GM19025 (cell line): ENCODE measurements around the gene ARHGAP42.

Experiments
- ATAC-seq: cut with Tn5 transposase; IDR thresholded peaks from one replicate; pipeline ENCODE4 v1.9.1; 2021; ENCODE audit warnings: mild to moderate bottlenecking, low read depth, moderate library complexity; ENCODE audit not compliant: unreplicated experiment

The ARHGAP42 gene

GRCh38 chr11:100791103-100791502 is 104.0 kb downstream of the ARHGAP42 start:
- no peak for ATAC-seq

GRCh38 chr11:100791860-100792259 is 104.8 kb downstream of the ARHGAP42 start:
- no peak for ATAC-seq

GRCh38 chr11:100793525-100793924 is 106.4 kb downstream of the ARHGAP42 start:
- ATAC-seq: no peak

DNA sequence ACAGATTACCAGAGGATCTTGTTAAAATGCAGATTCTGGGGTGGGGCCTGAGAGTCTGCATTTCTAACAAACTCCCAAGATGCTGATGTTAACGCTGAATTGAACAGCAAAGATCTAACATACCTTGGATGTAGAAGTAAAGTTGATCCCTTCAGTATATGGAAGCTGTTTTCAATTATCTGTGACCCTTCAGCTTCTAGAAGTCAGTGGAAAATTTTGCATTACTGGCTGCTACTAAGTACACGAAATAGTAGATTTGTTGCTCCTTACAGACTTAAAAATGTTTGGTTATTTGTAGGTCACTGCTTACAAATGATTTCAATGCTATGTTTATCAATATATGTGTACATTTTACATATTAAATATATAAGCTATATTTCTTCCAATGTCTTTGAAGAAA is 107.4 kb downstream of the ARHGAP42 start:
- no peak for ATAC-seq

- ATAC-seq: no peak
Measured at GRCh38 chr11:100799445-100799844, 112.4 kb downstream of the ARHGAP42 start.

GRCh38 chr11:100800202-100800601 is 113.1 kb downstream of the ARHGAP42 start:
- ATAC-seq: no peak

DNA sequence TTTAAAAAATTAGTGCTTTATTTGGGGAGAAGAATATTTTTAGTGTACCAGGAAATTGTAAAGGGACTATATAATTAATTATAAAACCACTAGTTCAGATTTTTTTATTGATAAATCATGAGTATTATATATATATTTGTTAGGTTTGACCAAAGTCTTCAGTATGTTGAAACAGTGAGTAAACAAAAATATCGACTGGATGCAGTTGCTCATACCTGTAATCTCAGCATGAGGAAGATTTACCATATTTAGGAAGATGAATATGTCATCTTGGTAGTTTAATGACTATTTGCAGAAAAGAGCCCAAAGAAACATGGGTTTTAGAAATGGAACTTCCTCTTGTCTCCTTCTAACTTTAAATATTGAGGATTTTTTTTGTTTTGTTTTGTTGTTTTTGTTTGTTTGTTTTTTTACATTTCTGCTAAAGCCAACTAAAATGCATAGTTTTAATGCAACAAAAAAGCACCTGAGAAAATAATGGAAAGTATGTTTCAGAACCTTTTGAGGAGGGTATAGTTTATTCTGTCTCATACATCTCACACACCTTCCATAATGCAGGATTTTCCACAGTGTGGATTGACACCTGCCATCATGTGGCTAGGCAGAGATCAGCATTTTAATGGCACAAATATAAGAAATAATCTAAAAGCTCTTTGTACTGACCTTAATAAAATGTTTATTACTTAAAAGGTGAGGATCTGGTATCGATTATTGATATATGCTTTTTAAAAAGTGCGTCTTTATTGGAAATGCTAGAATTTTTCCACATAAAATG is 114.3 kb downstream of the ARHGAP42 start:
- ATAC-seq: no peak

DNA sequence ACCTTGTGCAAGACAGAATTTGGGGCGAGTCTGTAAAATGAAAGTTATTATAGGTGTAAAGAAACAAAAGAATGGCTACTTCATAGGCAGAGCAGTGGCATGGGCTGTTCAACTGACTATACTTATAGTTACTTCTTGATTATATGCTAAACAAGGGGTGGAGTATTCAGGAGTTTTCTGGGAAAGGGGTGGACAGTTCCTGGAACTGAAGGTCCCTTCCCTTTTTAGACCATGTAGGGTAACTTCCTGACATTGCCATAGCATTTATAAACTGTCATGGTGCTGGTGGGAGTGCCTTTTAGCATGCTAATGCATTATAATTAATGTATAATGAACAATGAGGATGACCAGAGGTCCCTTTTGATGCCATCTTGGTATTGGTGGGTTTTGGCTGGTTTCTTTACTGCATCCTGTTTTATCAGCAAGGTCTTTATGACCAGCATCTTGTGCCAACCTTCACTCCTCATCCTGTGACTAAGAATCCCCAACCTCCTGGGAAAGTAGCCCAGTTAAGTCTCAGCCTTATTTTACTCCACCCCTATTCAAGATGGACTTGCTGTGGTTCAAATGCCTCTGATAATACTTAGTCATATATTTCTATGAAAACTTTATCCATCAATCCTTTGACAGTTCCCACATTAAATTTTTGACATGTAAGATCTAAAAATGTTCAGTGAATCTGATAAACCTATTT is 118.6 kb downstream of the ARHGAP42 start:
- no peak for ATAC-seq

DNA sequence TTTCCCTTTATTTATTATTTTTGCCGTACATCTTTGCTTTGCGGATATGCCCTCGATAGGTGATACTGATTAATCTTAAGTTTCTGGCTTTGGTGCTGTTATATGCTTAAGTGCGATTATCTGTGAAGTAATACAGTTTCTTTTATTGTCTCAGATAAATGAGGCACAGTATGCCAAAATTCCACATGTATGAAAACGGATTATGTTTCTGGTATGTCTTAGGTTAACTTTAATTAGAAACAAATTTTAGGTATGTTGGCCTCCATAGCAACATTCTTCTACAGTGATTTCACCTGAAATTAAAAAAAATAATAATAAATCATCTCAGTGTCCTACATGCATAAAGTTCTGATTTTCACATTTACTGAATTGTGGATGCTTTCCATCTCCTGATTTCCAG is 119.2 kb downstream of the ARHGAP42 start:
- no peak for ATAC-seq

DNA sequence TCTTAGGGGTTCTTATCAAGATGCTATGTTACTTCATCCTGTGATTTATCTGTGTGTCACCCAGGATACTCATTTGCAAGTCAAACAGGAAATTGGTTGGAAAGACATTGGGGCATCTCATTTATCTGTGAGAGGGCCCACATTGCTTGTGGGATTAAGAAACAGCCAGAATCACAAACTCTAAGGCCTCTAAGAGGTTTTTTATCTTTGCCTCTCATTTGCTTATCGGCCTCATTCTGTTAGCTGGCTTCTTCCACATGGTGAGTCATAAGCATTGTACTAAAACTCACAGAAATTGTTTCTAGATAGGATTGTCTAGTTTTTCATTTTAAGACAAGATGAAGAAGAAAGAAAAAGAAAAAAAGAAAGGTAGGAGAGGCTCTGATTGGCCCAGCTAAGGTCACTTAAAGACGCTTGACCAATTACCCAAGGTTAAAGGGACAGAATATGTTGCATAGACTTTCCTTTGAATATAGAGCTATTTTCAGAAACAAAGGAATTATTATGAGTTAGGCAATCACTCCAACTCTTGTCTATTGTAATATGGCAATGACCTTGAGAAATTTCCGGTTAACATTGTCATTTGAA is 121.9 kb downstream of the ARHGAP42 start:
- no peak for ATAC-seq

GRCh38 chr11:100810146-100810545 is 123.1 kb downstream of the ARHGAP42 start:
- no peak for ATAC-seq

DNA sequence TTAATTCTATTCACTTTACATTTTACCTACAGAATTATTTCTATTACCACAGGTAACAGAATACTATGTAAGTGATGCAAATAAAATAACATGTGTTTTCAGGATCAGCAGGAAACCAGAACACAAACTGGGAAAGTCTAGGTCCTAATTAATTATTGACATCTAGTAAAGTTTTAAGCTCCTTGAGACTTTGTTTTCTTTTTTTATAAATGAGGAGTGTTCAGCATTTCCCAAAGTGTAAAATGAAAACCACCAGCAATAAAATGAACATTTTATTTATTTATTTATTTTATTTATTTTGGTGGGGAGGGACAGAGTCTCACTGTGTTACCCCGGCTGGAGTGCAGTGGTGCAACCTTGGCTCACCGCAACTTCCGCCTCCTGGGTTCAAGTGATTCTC is 123.6 kb downstream of the ARHGAP42 start:
- ATAC-seq: no peak

DNA sequence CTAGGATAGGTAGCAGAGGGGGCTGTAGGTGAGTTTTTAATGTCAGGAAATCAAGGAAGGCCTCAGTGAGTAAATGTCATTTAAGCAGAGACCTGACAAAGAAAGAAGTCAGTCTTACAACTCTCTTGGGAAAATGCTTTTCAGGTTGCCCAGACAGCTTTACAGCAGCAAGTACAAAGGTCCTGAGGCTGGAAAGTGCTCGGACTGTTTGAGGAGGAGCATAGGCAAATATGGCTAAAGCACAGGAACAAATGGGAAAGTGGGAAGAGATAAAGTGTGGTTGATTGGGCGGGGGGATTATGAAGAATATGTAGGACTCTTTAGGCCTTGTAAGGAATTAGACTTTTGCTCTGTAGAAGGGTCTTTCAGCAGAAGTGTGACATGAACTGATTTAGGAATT is 125.4 kb downstream of the ARHGAP42 start:
- ATAC-seq: no peak

- no peak for ATAC-seq
Measured at GRCh38 chr11:100815787-100816330, 128.8 kb downstream of the ARHGAP42 start.

DNA sequence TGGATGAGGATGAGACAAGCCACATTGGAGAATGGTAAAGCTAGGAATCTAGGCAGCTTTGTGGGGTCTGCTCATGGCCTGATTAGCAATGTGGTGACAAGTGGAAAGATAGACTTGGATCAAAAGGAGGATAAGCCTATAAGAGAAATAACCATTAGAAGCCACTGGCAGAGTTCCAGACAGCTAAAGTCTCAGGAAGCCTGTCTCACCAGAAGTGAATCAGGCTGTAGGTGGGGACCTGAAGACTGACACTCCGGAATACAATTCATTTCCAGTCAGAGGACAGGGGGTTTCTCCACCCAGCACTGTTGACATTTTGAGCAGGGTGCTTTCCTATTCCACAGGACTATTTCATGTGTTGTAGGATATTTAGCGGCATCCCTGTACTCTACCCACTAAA is 129.7 kb downstream of the ARHGAP42 start:
- no peak for ATAC-seq

GRCh38 chr11:100817620-100818019 is 130.5 kb downstream of the ARHGAP42 start:
- ATAC-seq: no peak

GRCh38 chr11:100820621-100821020 is 133.5 kb downstream of the ARHGAP42 start:
- no peak for ATAC-seq

DNA sequence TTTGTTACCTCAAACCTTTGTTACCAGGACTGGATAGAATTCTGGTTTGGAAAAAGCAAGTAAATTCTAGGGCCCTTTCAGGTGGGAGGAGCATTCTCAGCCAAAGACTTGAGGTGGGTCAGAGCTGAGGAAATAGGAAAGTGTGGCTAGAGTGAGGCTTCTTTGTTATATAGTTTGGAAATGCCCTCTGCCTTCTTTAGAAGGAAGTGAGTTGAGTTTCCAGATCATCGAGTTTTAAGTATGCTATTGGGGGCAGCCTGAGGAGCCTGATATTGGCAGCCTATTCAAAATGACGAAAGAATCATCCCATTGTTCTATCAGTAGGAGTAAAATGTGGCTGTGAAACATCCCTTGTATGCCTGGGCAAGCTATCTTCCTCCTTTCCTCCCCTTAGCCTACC is 134.1 kb downstream of the ARHGAP42 start:
- ATAC-seq: no peak

- ATAC-seq: no peak
Measured at GRCh38 chr11:100823360-100823759, 136.3 kb downstream of the ARHGAP42 start.

DNA sequence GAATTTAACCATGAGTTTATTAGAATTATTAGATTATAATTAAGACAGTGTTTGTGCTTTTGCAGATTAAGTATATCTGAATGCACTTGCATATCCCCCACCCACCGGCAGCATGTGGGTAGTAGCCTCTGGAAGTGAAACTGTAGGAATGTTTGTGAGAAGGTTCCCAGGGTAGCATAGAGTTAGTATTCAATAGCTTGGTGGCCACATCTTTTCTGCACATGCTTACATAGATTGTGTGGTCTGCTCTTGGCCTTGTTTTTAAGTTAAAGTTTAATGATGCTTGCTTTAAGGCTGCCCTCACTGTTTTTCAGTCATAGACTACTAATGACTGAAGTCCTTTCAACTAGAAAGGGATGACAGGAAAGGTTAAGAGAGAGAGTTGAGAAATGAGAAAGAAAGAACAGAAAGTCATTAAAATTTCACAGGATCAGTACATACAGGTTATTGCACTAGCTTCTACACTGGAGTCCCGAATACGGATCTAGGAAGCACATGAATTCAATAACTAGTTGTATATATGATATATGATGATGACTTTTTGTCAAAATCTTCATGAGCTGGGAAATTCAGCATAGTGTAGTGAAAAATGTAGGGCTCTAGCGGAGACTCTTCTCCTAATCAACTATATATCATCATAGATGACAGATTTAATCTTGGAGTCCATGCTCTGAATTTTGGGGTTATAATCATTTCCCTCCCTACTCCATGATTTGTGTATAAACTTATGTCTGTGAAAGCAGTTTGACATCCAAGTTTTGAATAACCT is 137.1 kb downstream of the ARHGAP42 start:
- ATAC-seq: no peak

GRCh38 chr11:100825626-100826025 is 138.5 kb downstream of the ARHGAP42 start:
- no peak for ATAC-seq
